ENCODE measurements around the gene TMEM11. TPM values are rescaled to one million over a fixed set of nuclear protein-coding genes. Genes with fewer than 3 reads are reported as not detected.

Gene TMEM11
- total RNA-seq, 1 experiment from 2014 or later: 32.5 TPM

GRCh38 chr17:21223086-21223485 is 9.1 kb upstream of the TMEM11 start:
- H2AK5ac ChIP-seq (ENCODE audit: insufficient read length, low read length): no peak overlapping the region
- H3T11ph ChIP-seq (ENCODE audit: low read length): no peak overlapping the region
- no peak overlapping the region for H3K9ac ChIP-seq (ENCODE audit: extremely low read depth, insufficient read length, low read length)
- H4K5ac ChIP-seq (ENCODE audit: insufficient read length, low read depth, low read length): no peak overlapping the region
- Mint-ChIP-seq H3K4me3 (no peak overlapping the region), H3K36me3 (ENCODE audit: insufficient read depth in 1 of 3, low read depth in 3 of 3) (peaks cover 0 to 15% (median 11%) of the 10 kb centered on the region in 3 experiments; a peak in 4 of 7 replicates), H3K27me3 (ENCODE audit: low read depth) (peaks cover 2% of the 10 kb centered on the region), H3K27ac (no peak overlapping the region), H3K4me1 (peaks cover 11% of the 10 kb centered on the region in 2 experiments), H3K9me3 (0 out of 5 replicates have a peak, but pooled peaks cover 0 to 3% of the 10 kb centered on the region in 2 experiments)
- no peaks in the 10 kb centered on the region for H3K79me2 ChIP-seq (ENCODE audit: insufficient read depth, low read length)
- no CpG with 5 or more reads among the region's 6 CpGs for WGBS (ENCODE audit: extremely low coverage, insufficient read length, low lambda C conversion rate)
- no peaks in the 10 kb centered on the region; the same call in 1 of the 2 replicates for H3K4me1 ChIP-seq (ENCODE audit: insufficient read depth, low read length)
- no peaks in the 10 kb centered on the region for H3K9me3 ChIP-seq (ENCODE audit: control insufficient read depth, low read depth, low read length)
- H2BK12ac ChIP-seq (ENCODE audit: insufficient read length, low read depth, low read length): no peak overlapping the region
- no peak overlapping the region for H2BK120ac ChIP-seq (ENCODE audit: low read depth, low read length, poor library complexity, severe bottlenecking)
- H2BK15ac ChIP-seq (ENCODE audit: low read depth, low read length): no peak overlapping the region
- H3K18ac ChIP-seq (ENCODE audit: insufficient read length, low read depth, low read length): no peak overlapping the region
- H3K23me2 ChIP-seq (ENCODE audit: insufficient read length, low read depth, low read length, poor library complexity, severe bottlenecking): no peaks in the 10 kb centered on the region
- H3K23ac ChIP-seq (ENCODE audit: insufficient read length, low read depth, low read length): no peak overlapping the region
- H3K56ac ChIP-seq (ENCODE audit: insufficient read length, low read depth, low read length): no peak overlapping the region
- H4K20me1 ChIP-seq (ENCODE audit: control insufficient read depth, insufficient read depth, insufficient read length): no peaks in the 10 kb centered on the region
- no peak overlapping the region for H3K4ac ChIP-seq (ENCODE audit: low read depth, low read length)
- no peak overlapping the region for H3K4me2 ChIP-seq (ENCODE audit: insufficient read depth, insufficient read length, low read length)
- no peak for DNase-seq
- H2BK20ac ChIP-seq (ENCODE audit: low read depth, low read length, poor library complexity, severe bottlenecking): no peak overlapping the region
- H4K91ac ChIP-seq (ENCODE audit: insufficient read length, low read depth, low read length): no peak overlapping the region
- H2BK5ac ChIP-seq (ENCODE audit: insufficient read length, low read length): no peak overlapping the region
- H2AFZ ChIP-seq (ENCODE audit: low read length): no peak overlapping the region
- H3K27ac ChIP-seq (ENCODE audit: insufficient read length, low read depth, low read length): no peak overlapping the region
- TF ChIP-seq CTCF (conservative IDR thresholded peaks at IDR 0.05): no peak
- no peaks in the 10 kb centered on the region for H3K27me3 ChIP-seq (ENCODE audit: insufficient read depth, low read length)
- no peak overlapping the region for H4K8ac ChIP-seq (replicated peaks; ENCODE audit: insufficient read length, low read depth, low read length)
- H3K79me1 ChIP-seq (ENCODE audit: insufficient read depth, low read depth, low read length, poor library complexity, severe bottlenecking): no peaks in the 10 kb centered on the region
- H3K14ac ChIP-seq (ENCODE audit: insufficient read depth, low read length): no peak overlapping the region
